Measurements from ENCODE around the gene TBX6. TPM values are rescaled to one million over a fixed set of nuclear protein-coding genes. Genes with fewer than 3 reads are reported as not detected.
"Not testable (repeated sequence)": the region's sequence is repeated elsewhere in the genome, so short reads cannot be mapped to it uniquely, and the experiment has no call there.

TBX6 gene
- total and polyA plus RNA-seq, 10 of the 15 experiments (the other 5 are each of a cell fraction or from before 2014, with no cell fraction given): 0.08 to 0.90 (median 0.31) TPM; not detected in 2

DNA sequence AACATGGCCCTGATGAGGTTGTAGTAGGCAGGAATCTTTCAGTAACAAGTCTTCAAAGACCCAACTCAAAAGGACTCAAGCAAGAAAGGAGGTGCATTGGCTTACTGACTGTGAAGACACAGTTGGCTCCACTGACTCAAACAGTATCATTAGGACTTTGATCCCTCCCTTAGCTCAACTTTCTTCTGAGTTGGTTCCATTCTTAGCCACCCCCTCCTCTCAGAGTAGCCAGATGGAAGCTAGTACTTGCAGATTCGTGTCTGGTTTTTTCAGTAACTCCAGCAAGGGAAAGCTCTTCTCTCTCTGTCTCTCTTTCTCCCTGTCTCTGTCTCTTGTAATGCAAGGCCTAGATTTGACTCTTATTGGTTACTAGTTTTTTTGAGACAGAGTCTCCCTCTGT lies 36.3 kb upstream of the TBX6 start (continued):
- TF ChIP-seq ESRRA (IDR thresholded peaks at IDR 0.05; ENCODE audit: low read length): no peak
- TF ChIP-seq JUNB (IDR thresholded peaks at IDR 0.05): no peak
- no peak for TF ChIP-seq HCFC1 (IDR thresholded peaks at IDR 0.05; ENCODE audit: low read length)
- no peak for TF ChIP-seq CREB1 (IDR thresholded peaks at IDR 0.05; ENCODE audit: low read depth)
- no peak for TF ChIP-seq YBX1 (IDR thresholded peaks at IDR 0.05)
- no peak for TF ChIP-seq LARP7 (IDR thresholded peaks at IDR 0.05)
- TF ChIP-seq SREBF2 (IDR thresholded peaks at IDR 0.05; ENCODE audit: low read length): no peak

DNA sequence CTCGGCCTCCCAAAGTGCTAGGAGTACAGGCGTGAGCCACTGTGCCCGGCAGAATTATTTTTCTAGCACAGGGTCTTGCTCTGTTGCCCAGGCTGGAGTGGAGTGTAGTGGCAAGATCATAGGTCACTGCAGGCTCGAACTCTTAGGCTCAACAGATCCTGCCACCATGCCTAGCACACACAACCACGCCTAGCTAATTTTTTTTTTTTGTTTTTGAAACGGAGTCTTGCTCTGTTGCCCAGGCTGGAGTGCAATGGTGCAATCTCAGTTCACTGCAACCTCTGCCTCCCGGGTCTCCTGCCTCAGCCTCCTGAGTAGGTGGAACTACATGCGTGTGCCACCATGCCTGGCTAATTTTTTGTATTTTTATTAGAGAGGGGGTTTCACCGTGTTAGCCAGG lies 34.0 kb upstream of the TBX6 start:
- BruUV-seq (replicated peaks); H3K4me2 ChIP-seq (ENCODE audit: control insufficient read depth, insufficient read depth); intact Hi-C loops (cut with micrococcal nuclease; ENCODE audit: unreplicated experiment); ATAC-seq; H4K20me1 ChIP-seq (ENCODE audit: control insufficient read depth, insufficient read depth); H3K9me3 ChIP-seq (replicated peaks; ENCODE audit: control insufficient read depth, insufficient read depth, low read length); H3K9ac ChIP-seq (ENCODE audit: control insufficient read depth, insufficient read depth, low read length); H3K36me3 ChIP-seq (ENCODE audit: control insufficient read depth in 2 of 2, insufficient read depth in 2 of 2, low read length in 1 of 2); H3K27ac ChIP-seq (ENCODE audit: control insufficient read depth, insufficient read depth); DNase-seq (ENCODE audit: low read depth, low spot score); H3K79me2 ChIP-seq (ENCODE audit: control insufficient read depth, insufficient read depth, low read length); in situ Hi-C loops (cut with MboI); FAIRE-seq; H2AFZ ChIP-seq (ENCODE audit: control insufficient read depth, low read depth, low read length); H3K27me3 ChIP-seq (replicated peaks in 1 of 2; ENCODE audit: control insufficient read depth in 2 of 2, insufficient read depth in 2 of 2, low read length in 1 of 2); H3K4me3 ChIP-seq: not testable (repeated sequence)
- ChIA-PET RAD21 (ENCODE audit: unreplicated experiment) (interaction anchor here (0.6 to 1.2 kb wide), 3 partner anchors 34 to 60 kb away, joined by 3 read pairs; partner anchors contain the start of genes CORO1A and TBX6), POLR2A (interaction anchor here (1.3 to 1.6 kb wide), 2 partner anchors 11 to 60 kb away, joined by 5 to 6 read pairs; no protein-coding TSS in a partner anchor), SMC1A (ENCODE audit: uncharacterized antibody, unreplicated experiment) (interaction anchor here (1.5 kb wide), 1 partner anchor 34 kb away, joined by 5 read pairs; no protein-coding TSS in a partner anchor), CTCF (interaction anchor here (0.6 to 4.2 kb wide), 4 partner anchors 9 to 282 kb away, joined by 3 to 22 read pairs (median 3); partner anchors contain the start of genes GDPD3 and ZNF771)
- H3K4me1 ChIP-seq (ENCODE audit: control insufficient read depth, insufficient read depth, low read length): peaks cover 17% of the 10 kb centered on the region
- 80% methylated on average over 9 of the region's 9 CpGs for WGBS (ENCODE audit: insufficient coverage, insufficient replicate concordance, low lambda C conversion rate, missing lambda C conversion rate)

Measured in GM12878 (cell line).